MM.1S (cell line): ENCODE data around the gene PSPH.

Experiments
- DNase-seq: peaks from one replicate; pipeline ENCODE4 v3.0.0-alpha.2; 2015
- H2AFZ ChIP-seq: fragments of 300-600 bp; sonication (generic); 2 replicates; pipeline ENCODE4 v1.6.0; 2016; ENCODE audit warnings: antibody characterized with exemption, low read length
- H3F3A ChIP-seq: fragments of 300-600 bp; sonication (generic); 2 replicates; pipeline ENCODE4 v1.6.1; 2016; ENCODE audit warnings: mild to moderate bottlenecking, antibody characterized with exemption, low read length, moderate library complexity, mixed read lengths; ENCODE audit not compliant: insufficient read depth
- H3K27ac ChIP-seq: fragments of 300-600 bp; sonication (generic); 2 replicates; pipeline ENCODE4 v1.5.1; 2016; ENCODE audit warnings: mild to moderate bottlenecking, low read length
- H3K27me3 ChIP-seq: fragments of 300-600 bp; sonication (generic); replicated peaks from 2 replicates; pipeline ENCODE4 v1.6.0; 2016; ENCODE audit warnings: low read length; ENCODE audit not compliant: insufficient read depth
- H3K36me3 ChIP-seq: fragments of 300-600 bp; sonication (generic); replicated peaks from 2 replicates; pipeline ENCODE4 v1.6.1; 2016; ENCODE audit warnings: mild to moderate bottlenecking, low read length, mixed read lengths; ENCODE audit not compliant: insufficient read depth
- H3K4me1 ChIP-seq: fragments of 300-600 bp; sonication (generic); 2 replicates; pipeline ENCODE4 v1.6.1; 2016; ENCODE audit warnings: low read length, mixed read lengths
- H3K4me2 ChIP-seq: fragments of 300-600 bp; sonication (generic); 2 replicates; pipeline ENCODE4 v1.6.0; 2016; ENCODE audit warnings: low read depth, low read length
- H3K4me3 ChIP-seq: fragments of 300-600 bp; sonication (generic); 2 replicates; pipeline ENCODE4 v1.5.1; 2016; ENCODE audit warnings: low read length, mixed read lengths
- H3K79me2 ChIP-seq: fragments of 300-600 bp; sonication (generic); 2 replicates; pipeline ENCODE4 v1.6.1; 2016; ENCODE audit warnings: mixed run types, low read length, mixed read lengths
- H3K9ac ChIP-seq: fragments of 300-600 bp; sonication (generic); 2 replicates; pipeline ENCODE4 v1.6.1; 2016; ENCODE audit warnings: low read length, mixed read lengths
- H3K9me2 ChIP-seq: fragments of 300-600 bp; sonication (generic); replicated peaks from 2 replicates; pipeline ENCODE4 v1.6.1; 2016; ENCODE audit warnings: mild to moderate bottlenecking, low read length, mixed read lengths; ENCODE audit not compliant: insufficient read depth
- H3K9me3 ChIP-seq: fragments of 300-600 bp; sonication (generic); replicated peaks from 2 replicates; pipeline ENCODE4 v1.6.1; 2016; ENCODE audit warnings: mild to moderate bottlenecking, low read length, mixed read lengths; ENCODE audit not compliant: insufficient read depth
- H4K20me1 ChIP-seq: fragments of 300-600 bp; sonication (generic); 2 replicates; pipeline ENCODE4 v1.6.1; 2016; ENCODE audit warnings: mild to moderate bottlenecking, low read length, moderate library complexity, mixed read lengths; ENCODE audit not compliant: insufficient read depth
- EZH2 ChIP-seq: fragments of 300-600 bp; sonication (generic); optimal IDR thresholded peaks from 2 replicates; pipeline ENCODE3; 2017; ENCODE audit warnings: low read depth, mild to moderate bottlenecking, antibody characterized with exemption, low read length, mixed read lengths
- EZH2phosphoT487 ChIP-seq: fragments of 300-600 bp; sonication (generic); IDR thresholded peaks from 2 replicates; pipeline ENCODE4 v1.6.1; 2018; ENCODE audit warnings: antibody characterized with exemption, low read length
- TF ChIP-seq, protein P1 (sequence below): fragments of 300-600 bp; sonication (generic); IDR thresholded peaks from 2 replicates; pipeline ENCODE4 v1.5.1; 2016; ENCODE audit warnings: antibody characterized with exemption, low read length, mixed read lengths

The PSPH gene

GRCh38 chr7:55970978-55971377 is 80.3 kb downstream of the PSPH start:
- Histone ChIP-seq H3K9me3 (no peaks in the 10 kb centered on the region), H3K27ac (no peak overlapping the region), H3K4me3 (no peak overlapping the region), H3F3A (no peaks in the 10 kb centered on the region), H4K20me1 (no peaks in the 10 kb centered on the region), H3K4me2 (no peak overlapping the region), H3K4me1 (no peaks in the 10 kb centered on the region), H3K9me2 (no peaks in the 10 kb centered on the region), H3K36me3 (no peaks in the 10 kb centered on the region), H3K27me3 (no peaks in the 10 kb centered on the region), H3K79me2 (peaks cover 12% of the 10 kb centered on the region), H3K9ac (no peak overlapping the region), H2AFZ (no peak overlapping the region)
- TF ChIP-seq EZH2phosphoT487 (no peak), EZH2 (no peak)
- TF ChIP-seq, protein P1, sequence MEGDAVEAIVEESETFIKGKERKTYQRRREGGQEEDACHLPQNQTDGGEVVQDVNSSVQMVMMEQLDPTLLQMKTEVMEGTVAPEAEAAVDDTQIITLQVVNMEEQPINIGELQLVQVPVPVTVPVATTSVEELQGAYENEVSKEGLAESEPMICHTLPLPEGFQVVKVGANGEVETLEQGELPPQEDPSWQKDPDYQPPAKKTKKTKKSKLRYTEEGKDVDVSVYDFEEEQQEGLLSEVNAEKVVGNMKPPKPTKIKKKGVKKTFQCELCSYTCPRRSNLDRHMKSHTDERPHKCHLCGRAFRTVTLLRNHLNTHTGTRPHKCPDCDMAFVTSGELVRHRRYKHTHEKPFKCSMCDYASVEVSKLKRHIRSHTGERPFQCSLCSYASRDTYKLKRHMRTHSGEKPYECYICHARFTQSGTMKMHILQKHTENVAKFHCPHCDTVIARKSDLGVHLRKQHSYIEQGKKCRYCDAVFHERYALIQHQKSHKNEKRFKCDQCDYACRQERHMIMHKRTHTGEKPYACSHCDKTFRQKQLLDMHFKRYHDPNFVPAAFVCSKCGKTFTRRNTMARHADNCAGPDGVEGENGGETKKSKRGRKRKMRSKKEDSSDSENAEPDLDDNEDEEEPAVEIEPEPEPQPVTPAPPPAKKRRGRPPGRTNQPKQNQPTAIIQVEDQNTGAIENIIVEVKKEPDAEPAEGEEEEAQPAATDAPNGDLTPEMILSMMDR, result no peak
- no peak for DNase-seq

- Histone ChIP-seq H3K4me2 (no peak overlapping the region), H3F3A (no peaks in the 10 kb centered on the region), H3K9me2 (no peaks in the 10 kb centered on the region), H2AFZ (no peak overlapping the region), H3K27ac (no peak overlapping the region), H3K36me3 (no peaks in the 10 kb centered on the region), H3K79me2 (peaks cover 15% of the 10 kb centered on the region), H4K20me1 (no peaks in the 10 kb centered on the region), H3K9me3 (no peaks in the 10 kb centered on the region), H3K9ac (no peak overlapping the region), H3K4me1 (no peaks in the 10 kb centered on the region), H3K27me3 (no peaks in the 10 kb centered on the region), H3K4me3 (no peak overlapping the region)
- no peak for TF ChIP-seq EZH2
- TF ChIP-seq, protein P1, result no peak
- TF ChIP-seq EZH2phosphoT487, result no peak
- no peak for DNase-seq
Observed at GRCh38 chr7:55970561-55970960, 80.7 kb downstream of the PSPH start.

- Histone ChIP-seq H4K20me1 (no peaks in the 10 kb centered on the region), H3K36me3 (no peaks in the 10 kb centered on the region), H3K9ac (no peak overlapping the region)
Observed at GRCh38 chr7:55969391-55969790, 81.9 kb downstream of the PSPH start.

More at GRCh38 chr7:55969391-55969790, 81.9 kb downstream of the PSPH start:
- TF ChIP-seq EZH2phosphoT487 (no peak), EZH2 (no peak)
- TF ChIP-seq, protein P1, result no peak
- no peak for DNase-seq
- peaks cover 15% of the 10 kb centered on the region for H3K79me2 ChIP-seq
- H2AFZ ChIP-seq, result no peak overlapping the region
- no peaks in the 10 kb centered on the region for H3K9me2 ChIP-seq
- H3K27ac ChIP-seq, result no peak overlapping the region
- H3K9me3 ChIP-seq, result no peaks in the 10 kb centered on the region
- no peaks in the 10 kb centered on the region for H3K27me3 ChIP-seq
- H3F3A ChIP-seq, result no peaks in the 10 kb centered on the region; the same call in 1 of the 2 replicates
- no peak overlapping the region for H3K4me2 ChIP-seq
- H3K4me3 ChIP-seq, result no peak overlapping the region
- H3K4me1 ChIP-seq, result no peaks in the 10 kb centered on the region
